ENCODE measurements around the gene CXorf38.

CXorf38 gene

GRCh38 chrX:40685362-40685918, 38.1 kb upstream of the CXorf38 start:
- TF ChIP-seq REST (IDR thresholded peaks at IDR 0.05; ENCODE audit: insufficient replicate concordance, low read depth) (no peak), POLR2AphosphoS5 (IDR thresholded peaks at IDR 0.05; ENCODE audit: low read depth) (no peak), GABPA (IDR thresholded peaks at IDR 0.05; ENCODE audit: low read depth) (no peak), CTCF (IDR thresholded peaks at IDR 0.05; ENCODE audit: insufficient read depth, low read length) (no peak), SPI1 (IDR thresholded peaks at IDR 0.05; ENCODE audit: borderline replicate concordance, low read depth) (no peak)
- Histone ChIP-seq H3K4me3 (replicated peaks; ENCODE audit: insufficient read depth, low read length) (no peak overlapping the region), H3K27me3 (ENCODE audit: insufficient read depth, poor library complexity, severe bottlenecking) (no peaks in the 10 kb centered on the region), H3K27ac (replicated peaks) (no peak overlapping the region)
- DNase-seq (ENCODE audit: low read depth in 1 of 2, low spot score in 1 of 2): no peak

- no peak overlapping the region for H3K4me3 ChIP-seq (replicated peaks; ENCODE audit: insufficient read depth, low read length)
- TF ChIP-seq CTCF (IDR thresholded peaks at IDR 0.05; ENCODE audit: insufficient read depth, low read length) (no peak), SPI1 (IDR thresholded peaks at IDR 0.05; ENCODE audit: borderline replicate concordance, low read depth) (no peak), REST (IDR thresholded peaks at IDR 0.05; ENCODE audit: insufficient replicate concordance, low read depth) (no peak), GABPA (IDR thresholded peaks at IDR 0.05; ENCODE audit: low read depth) (no peak), POLR2AphosphoS5 (IDR thresholded peaks at IDR 0.05; ENCODE audit: low read depth) (no peak)
- DNase-seq (ENCODE audit: low read depth in 1 of 2, low spot score in 1 of 2): no peak
- no peak overlapping the region for H3K27ac ChIP-seq (replicated peaks)
- no peaks in the 10 kb centered on the region for H3K27me3 ChIP-seq (ENCODE audit: insufficient read depth, poor library complexity, severe bottlenecking)
Observed at GRCh38 chrX:40684092-40684491, 36.7 kb upstream of the CXorf38 start.

GRCh38 chrX:40683245-40683644, 35.9 kb upstream of the CXorf38 start:
- DNase-seq (ENCODE audit: low read depth in 1 of 2, low spot score in 1 of 2): no peak
- TF ChIP-seq GABPA (IDR thresholded peaks at IDR 0.05; ENCODE audit: low read depth) (no peak), CTCF (IDR thresholded peaks at IDR 0.05; ENCODE audit: insufficient read depth, low read length) (no peak), REST (IDR thresholded peaks at IDR 0.05; ENCODE audit: insufficient replicate concordance, low read depth) (no peak), POLR2AphosphoS5 (IDR thresholded peaks at IDR 0.05; ENCODE audit: low read depth) (no peak), SPI1 (IDR thresholded peaks at IDR 0.05; ENCODE audit: borderline replicate concordance, low read depth) (no peak)
- no peak overlapping the region for H3K27ac ChIP-seq (replicated peaks)
- H3K27me3 ChIP-seq (ENCODE audit: insufficient read depth, poor library complexity, severe bottlenecking): no peaks in the 10 kb centered on the region
- H3K4me3 ChIP-seq (replicated peaks; ENCODE audit: insufficient read depth, low read length): no peak overlapping the region

Data from HL-60 (cell line).